GM10248 (cell line): ENCODE results near the gene OIT3.

Experiments
- CTCF ChIA-PET: fragments of 300-600 bp; sonication (Branson Sonifier 250); formaldehyde crosslinking; extraction: SDS; loops from one replicate; lab custom pipeline; 2021; ENCODE audit warnings: antibody characterized with exemption; lab: Yijun Ruan, JAX
- POLR2A ChIA-PET: fragments of 350-650 bp; sonication (Branson Sonifier 250); formaldehyde crosslinking; extraction: SDS; loops from one replicate; lab custom pipeline; 2020; ENCODE audit warnings: antibody characterized with exemption; lab: Yijun Ruan, JAX
- DNase-seq: peaks from one replicate; pipeline ENCODE4 v3.0.0; 2012; ENCODE audit errors: extremely low spot score
- CTCF ChIP-seq: IDR thresholded peaks from 2 replicates; pipeline ENCODE4 v1.5.1; 2012; ENCODE audit warnings: mild to moderate bottlenecking, low read depth; ENCODE audit errors: extremely low read depth, missing control alignments, control extremely low read depth

OIT3 gene

GRCh38 chr10:72855129-72855528 lies 38.4 kb upstream of the OIT3 start:
- no peak for DNase-seq
- CTCF ChIA-PET, result interaction anchor here (0.6 kb wide), 1 partner anchor 12 kb away, joined by 3 read pairs; no protein-coding TSS in a partner anchor
- no peak for TF ChIP-seq CTCF
- POLR2A ChIA-PET, result no interaction called here

DNA sequence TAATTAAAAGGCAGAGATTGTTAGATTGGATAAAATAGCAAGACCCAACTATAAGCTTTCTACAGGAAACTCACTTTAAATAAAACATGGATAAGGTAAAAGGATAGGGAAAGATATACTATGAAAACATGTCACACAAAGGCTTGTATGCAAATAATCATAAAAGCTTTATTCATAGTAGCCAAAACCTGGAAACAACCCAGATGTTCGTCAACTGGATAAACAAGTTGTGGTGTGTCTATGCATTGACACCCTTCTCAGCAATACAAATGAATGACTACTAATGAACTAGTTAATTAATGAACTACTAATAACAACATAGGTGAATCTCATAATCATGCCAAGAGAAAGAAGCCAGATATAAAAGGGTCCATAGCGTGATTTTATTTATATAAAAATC lies 37.7 kb upstream of the OIT3 start:
- TF ChIP-seq CTCF, result no peak
- POLR2A ChIA-PET, result no interaction called here
- DNase-seq, result no peak
- CTCF ChIA-PET, result interaction anchor here (0.6 kb wide), 1 partner anchor 11 kb away, joined by 3 read pairs; no protein-coding TSS in a partner anchor

- POLR2A ChIA-PET, result no interaction called here
- TF ChIP-seq CTCF, result no peak
- CTCF ChIA-PET, result interaction anchor here (1.1 to 1.4 kb wide), 4 partner anchors 9 to 810 kb away, joined by 3 to 4 read pairs (median 3); no protein-coding TSS in a partner anchor
- DNase-seq, result no peak
Observed at GRCh38 chr10:72858067-72858466, 35.5 kb upstream of the OIT3 start.

- CTCF ChIA-PET, result interaction anchor here (0.7 kb wide), 1 partner anchor 9 kb away, joined by 4 read pairs; no protein-coding TSS in a partner anchor
- no peak for DNase-seq
- POLR2A ChIA-PET, result no interaction called here
- TF ChIP-seq CTCF, result no peak
Observed at GRCh38 chr10:72862957-72863356, 30.6 kb upstream of the OIT3 start.

GRCh38 chr10:72875250-72876055 lies 18.1 kb upstream of the OIT3 start:
- peak; percentile 66 for TF ChIP-seq CTCF
- ChIA-PET POLR2A (no interaction called here), CTCF (interaction anchor here (0.8 to 3.5 kb wide), 6 partner anchors 13 to 511 kb away, joined by 3 to 17 read pairs (median 4); no protein-coding TSS in a partner anchor)
- peak; percentile 33 for DNase-seq

- ChIA-PET POLR2A (interaction anchor here (0.6 kb wide), 1 partner anchor 691 kb away, joined by 10 read pairs; no protein-coding TSS in a partner anchor), CTCF (no interaction called here)
- TF ChIP-seq CTCF, result no peak
- no peak for DNase-seq
Observed at GRCh38 chr10:72879245-72879644, 14.3 kb upstream of the OIT3 start.
